Hindlimb muscle (tissue), 1 donor: ENCODE results near the gene SPRY4. TPM values are rescaled to one million over a fixed set of nuclear protein-coding genes. Genes with fewer than 3 reads are reported as not detected.
"Not testable (repeated sequence)": the region's sequence is repeated elsewhere in the genome, so short reads cannot be mapped to it uniquely, and the experiment has no call there.

Source experiments
- DNase-seq: peaks from one replicate; pipeline ENCODE4 v3.0.0-alpha.2; 2013
- polyA plus RNA-seq: library from polyadenylated mRNA; unstranded; fragments of 120-200 nt; gene quantifications from one replicate; pipeline ENCODE4 v1.2.1, GENCODE V29; 2013; ENCODE audit not compliant: insufficient read length

The SPRY4 gene, protein sequence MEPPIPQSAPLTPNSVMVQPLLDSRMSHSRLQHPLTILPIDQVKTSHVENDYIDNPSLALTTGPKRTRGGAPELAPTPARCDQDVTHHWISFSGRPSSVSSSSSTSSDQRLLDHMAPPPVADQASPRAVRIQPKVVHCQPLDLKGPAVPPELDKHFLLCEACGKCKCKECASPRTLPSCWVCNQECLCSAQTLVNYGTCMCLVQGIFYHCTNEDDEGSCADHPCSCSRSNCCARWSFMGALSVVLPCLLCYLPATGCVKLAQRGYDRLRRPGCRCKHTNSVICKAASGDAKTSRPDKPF
- 47.3 TPM for polyA plus RNA-seq

DNA sequence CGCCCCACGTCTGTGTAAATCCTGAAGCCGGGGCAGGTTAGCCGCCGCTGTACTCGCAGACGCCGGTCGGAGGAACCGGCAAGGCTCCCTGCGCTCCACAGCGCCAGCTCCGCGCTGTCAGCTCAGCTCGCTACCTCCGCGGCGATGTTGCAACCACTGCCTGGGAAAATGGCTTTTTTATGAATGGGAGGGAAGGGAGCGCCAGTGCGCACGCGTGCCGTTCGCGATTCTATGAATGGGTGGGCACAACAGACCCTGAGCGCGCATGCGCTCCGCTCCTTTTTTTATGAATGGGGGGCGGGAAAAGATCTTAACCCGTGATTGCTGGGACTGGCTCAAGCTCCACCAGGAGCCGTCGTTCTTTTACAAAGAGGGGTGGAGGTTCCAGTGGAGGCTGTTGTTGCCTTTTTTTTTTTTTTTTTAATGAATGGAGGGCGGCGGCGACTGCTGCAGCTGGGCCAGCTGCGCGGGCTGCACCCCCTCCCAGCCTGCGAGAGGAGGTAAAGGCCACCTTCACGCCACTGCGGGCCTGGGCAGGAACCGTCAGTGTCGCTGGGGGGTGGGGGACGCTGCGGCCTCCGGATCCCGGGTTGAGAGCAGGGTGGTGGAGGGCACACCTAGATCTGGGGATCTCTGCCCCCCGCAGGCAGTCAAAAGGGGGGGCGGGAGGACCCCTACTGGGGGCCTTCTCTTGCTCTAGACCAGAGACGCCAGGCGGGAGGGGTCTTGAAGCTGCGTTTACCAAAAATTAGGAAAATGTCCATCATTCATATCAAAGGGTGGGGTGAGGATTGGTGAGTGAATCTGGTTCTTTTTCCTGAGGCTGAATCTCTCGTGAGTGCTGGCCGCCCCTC lies at the start of gene SPRY4:
Gene SPRY4 (minus strand): TSS at position 151 of the 854 bp plus-strand sequence. CDS start 9,913 bp downstream, outside the sequence.
- DNase-seq = peak; percentile 98

DNA sequence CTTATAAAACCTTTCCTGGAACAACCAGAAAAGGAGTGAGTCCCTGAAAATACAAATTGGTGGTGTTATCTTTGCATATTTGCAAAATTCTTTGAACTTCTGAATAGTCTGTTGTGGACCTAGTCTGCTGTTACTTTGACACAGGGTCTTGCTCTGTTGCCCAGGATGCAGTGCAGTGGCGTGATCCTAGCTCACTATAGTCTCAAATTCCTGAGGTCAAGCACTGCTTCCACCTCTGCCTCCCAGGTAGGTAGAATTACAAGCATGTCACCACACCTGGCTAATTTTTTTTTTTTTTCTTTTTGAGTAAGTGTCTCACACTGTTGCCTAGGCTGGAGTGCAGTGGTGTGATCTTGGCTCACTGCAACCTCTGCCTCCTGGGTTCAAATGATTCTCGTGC lies 43.7 kb upstream of the SPRY4 start:
- no peak for DNase-seq

- DNase-seq = no peak
Observed at GRCh38 chr5:142366007-142366406, 41.2 kb upstream of the SPRY4 start.

DNA sequence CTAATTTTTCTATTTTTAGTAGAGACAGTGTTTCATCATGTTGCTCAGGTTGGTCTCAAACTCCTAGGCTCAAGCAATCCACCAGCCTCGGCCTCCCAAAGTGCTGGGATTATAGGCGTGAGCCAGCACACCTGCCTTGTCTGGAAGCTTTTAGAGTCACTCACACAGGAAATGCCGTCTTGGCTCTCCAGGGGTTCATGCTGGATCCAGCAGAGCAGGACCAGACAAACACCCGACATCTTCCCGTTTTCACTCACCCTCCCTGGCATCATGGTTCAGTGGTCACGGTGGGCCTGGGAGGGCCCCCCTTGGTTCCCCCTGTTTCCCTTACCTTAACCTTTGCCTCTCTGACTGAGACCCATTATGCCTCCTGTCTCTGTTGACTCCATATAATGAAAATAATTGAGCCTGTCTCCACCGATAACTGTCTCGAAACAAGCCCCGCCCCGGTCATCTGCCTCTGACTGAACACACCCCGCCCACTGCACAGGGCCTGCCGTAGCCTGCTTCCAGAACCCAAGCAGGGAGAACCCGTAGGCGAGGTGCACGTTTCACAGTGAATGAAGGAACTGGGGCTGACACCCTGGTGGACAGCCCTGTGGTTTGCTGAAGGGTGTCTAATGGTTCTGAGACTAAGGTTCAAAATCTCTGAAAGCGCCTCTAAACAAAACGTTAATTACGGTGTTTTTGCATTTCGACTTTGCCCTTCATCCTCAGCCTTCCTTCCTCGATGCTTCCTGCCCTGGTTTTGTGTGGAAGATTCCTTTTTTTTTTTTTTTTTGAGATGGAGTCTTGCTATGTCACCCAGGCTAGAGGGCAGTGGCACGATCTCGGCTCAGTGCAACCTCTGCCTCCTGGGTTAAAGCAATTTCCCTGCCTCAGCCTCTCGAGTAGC lies 39.7 kb upstream of the SPRY4 start:
- no peak for DNase-seq

- no peak for DNase-seq
Observed at GRCh38 chr5:142363619-142363963, 38.8 kb upstream of the SPRY4 start.

DNA sequence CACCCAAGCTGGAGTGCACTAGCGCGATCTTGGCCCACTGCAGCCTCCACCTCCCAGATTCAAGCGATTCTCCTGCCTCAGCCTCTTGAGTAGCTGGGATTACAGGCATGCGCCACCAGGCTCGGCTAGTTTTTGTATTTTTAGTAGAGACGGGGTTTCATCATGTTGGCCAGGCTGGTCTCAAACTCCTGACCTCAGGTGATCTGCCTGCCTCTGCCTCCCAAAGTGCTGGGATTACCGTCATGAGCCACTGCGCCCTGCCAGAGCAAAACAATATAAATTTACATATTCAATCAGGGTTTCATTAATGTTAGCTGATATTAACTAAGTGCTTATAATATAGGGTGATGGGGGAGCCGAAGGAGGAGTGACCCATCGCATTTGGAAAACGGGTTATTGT lies 37.4 kb upstream of the SPRY4 start:
- DNase-seq = not testable (repeated sequence)

- DNase-seq = no peak
Observed at GRCh38 chr5:142360607-142361120, 35.8 kb upstream of the SPRY4 start.

DNA sequence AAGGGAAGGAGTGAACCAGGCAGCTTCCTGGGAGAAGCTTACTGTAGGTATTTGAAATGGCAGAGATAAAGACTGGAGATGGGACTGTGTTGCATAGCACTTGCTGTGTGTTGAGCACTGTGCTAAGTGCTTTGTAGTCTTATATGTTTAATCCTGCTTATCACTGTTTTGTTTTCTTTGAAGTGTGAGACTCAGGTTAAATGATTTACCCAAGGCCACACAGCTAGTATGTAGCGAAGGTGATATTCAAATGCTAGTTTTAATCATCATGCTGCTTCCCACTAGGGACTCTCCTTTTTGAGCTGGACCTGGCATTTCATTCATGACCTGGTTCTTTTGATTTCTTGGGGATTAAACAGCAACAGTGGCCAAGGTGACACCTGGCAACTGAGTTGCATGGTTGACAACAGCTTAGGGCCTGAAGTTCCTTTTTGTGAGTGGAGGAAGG lies 35.3 kb upstream of the SPRY4 start:
- no peak for DNase-seq

DNA sequence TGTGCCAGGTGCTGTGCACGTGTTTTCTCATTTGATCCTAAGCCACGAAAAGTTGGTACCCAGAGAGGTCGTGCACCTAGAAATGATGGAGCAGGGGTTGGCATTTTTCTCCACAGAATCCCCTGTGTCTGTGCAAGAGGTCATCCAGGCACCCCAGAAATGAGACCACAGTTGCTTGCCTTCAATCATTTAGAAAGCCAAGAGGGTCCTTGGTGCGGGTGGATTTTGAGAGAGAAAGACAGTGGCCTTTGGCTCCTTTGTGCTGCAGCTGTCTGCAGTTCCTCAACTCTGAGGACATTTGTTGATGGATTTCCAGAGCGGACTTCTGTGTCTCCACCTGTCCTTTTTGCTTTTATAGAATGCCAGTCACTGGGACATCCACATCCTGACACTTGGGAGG lies 33.8 kb upstream of the SPRY4 start:
- no peak for DNase-seq

- DNase-seq = no peak
Observed at GRCh38 chr5:142358121-142358520, 33.3 kb upstream of the SPRY4 start.

GRCh38 chr5:142357469-142358090 lies 32.8 kb upstream of the SPRY4 start:
- DNase-seq = no peak

DNA sequence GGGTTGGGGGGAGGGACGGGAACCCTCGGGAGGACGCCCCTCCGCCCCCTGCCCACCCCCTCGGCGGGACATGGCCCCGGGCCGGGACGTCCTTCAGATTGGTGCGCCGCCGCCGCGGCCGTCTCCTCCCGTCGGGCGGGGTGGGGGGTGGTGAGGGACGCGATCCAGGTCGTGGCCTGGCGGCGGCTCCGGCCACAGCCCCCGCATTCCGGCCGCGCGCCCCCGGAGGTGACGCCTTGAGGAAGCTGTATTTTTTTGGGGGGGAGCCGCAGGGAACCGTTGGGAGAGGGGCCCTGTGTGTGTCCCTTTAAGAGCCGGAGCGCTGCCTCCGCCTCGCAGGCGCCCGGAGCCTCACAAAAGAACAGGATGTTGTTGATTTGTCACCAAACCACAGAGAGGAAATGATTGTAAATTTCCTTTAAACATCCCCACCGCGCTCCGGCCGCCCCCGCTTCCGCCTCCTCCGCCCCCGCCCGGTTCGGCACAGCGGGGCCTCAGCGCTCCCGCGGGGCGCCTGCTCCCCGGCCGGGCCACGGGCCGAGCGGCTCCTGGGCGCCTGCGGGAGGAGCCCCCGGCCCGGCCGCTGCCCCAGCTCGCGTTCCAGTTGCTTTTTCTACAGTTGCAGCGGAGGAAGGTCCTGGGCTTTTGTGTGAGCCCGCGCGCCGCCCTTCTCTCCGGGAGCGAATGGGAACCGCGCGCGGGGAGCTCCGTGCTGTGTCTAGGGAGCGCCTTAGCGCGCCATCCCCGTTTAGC lies 32.1 kb upstream of the SPRY4 start:
- DNase-seq = peak; percentile 87

- DNase-seq = no peak
Observed at GRCh38 chr5:142356349-142356715, 31.5 kb upstream of the SPRY4 start.

- DNase-seq = no peak
Observed at GRCh38 chr5:142353071-142353472, 28.3 kb upstream of the SPRY4 start.

- DNase-seq = no peak
Observed at GRCh38 chr5:142350021-142350420, 25.2 kb upstream of the SPRY4 start.

GRCh38 chr5:142346706-142347105 lies 21.9 kb upstream of the SPRY4 start:
- no peak for DNase-seq

- not testable (repeated sequence) for DNase-seq
Observed at GRCh38 chr5:142344915-142345314, 20.1 kb upstream of the SPRY4 start.

DNA sequence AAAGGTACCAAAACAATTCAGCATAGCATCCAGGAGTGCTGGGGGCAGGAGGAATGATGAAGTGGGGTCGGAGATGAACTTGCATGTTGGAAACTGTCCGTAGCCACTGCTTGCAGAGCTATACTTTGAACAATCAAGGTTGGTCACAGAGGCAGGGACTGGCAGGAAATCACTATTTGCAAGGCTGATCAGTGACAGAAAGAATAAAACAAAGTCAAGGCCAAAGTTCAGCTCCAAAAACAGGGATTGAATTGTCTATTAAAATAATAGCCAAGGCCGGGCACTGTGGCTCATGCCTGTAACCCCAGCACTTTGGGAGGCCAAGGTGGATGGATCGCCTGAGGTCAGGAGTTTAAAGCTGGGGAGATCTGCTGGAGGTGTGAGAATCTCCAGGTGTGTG lies 18.7 kb upstream of the SPRY4 start:
- no peak for DNase-seq

DNA sequence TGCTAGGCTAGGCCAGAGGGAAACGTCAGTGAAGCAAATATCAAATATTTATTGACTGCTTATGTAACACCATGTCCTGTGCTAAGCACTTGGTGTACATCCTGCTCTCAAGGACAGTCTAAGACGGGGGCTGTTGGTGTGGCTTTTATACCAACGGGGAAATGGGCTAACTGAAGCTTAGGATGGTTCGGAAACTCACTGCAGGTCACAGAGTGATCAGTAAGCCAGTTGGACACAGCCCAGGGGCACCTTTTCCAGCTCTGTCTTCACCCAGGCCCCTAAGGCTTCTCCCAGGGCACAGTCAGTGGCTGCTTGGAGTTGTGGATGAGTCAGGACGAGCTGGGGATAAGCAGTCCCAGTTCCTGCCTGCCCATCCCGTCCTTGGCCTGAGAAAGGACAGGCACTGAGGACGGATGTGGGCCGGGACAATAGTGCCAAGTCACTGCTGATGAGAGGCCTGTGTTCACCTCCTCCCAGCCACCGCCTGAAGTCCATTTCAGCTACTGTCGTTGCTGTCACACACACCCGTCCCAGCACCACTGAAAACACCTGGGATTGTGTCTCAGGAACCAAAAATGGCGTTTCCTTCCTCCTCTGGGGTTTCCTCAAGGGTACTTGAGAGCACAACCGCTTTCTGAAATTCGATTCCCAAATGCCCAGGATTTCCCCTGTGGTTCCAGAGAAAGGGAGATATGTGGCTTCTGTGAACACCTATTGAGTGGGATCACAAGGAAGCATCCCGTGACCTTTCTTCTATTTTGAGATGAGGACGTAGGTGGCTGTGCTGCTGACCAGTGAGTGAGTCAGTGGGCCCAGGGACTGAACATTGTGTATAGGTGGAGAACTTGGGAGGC lies 17.5 kb upstream of the SPRY4 start:
- no peak for DNase-seq

GRCh38 chr5:142339781-142340180 lies 15.0 kb upstream of the SPRY4 start:
- DNase-seq = no peak
